PC-3 (cell line): ENCODE data around the gene ALG1. TPM values are rescaled to one million over a fixed set of nuclear protein-coding genes. Genes with fewer than 3 reads are reported as not detected.
"Not testable (repeated sequence)": the region's sequence is repeated elsewhere in the genome, so short reads cannot be mapped to it uniquely, and the experiment has no call there.

Experiments
- ATAC-seq: fragments of 200-7000 bp; cut with Tn5 transposase; 2 replicates; pipeline ENCODE4 v1.9.1; 2020; ENCODE audit warnings: mild to moderate bottlenecking, moderate library complexity
- BruUV-seq: library from RNA; stranded (reverse); fragments of 400-500 nt; replicated peaks from 2 replicates; lab custom pipeline; 2021; lab: Mats Ljungman, UMichigan
- CTCF ChIA-PET: fragments of 300-600 bp; sonication (Branson Sonifier 250); formaldehyde crosslinking; loops from one replicate; lab custom pipeline; 2022; ENCODE audit warnings: antibody characterized with exemption; lab: Charles Lee
- POLR2A ChIA-PET: fragments of 300-600 bp; sonication (Branson Sonifier 250); formaldehyde crosslinking; loops from one replicate; lab custom pipeline; 2022; ENCODE audit warnings: antibody characterized with exemption; ENCODE audit not compliant: unreplicated experiment; lab: Charles Lee
- DNase-seq: peaks from one replicate; pipeline ENCODE4 v3.0.0-alpha.2; 2015
- H2AFZ ChIP-seq: fragments of 300-600 bp; sonication (generic); 2 replicates; pipeline ENCODE4 v1.6.0; 2016; ENCODE audit warnings: antibody characterized with exemption, low read length
- H3F3A ChIP-seq: fragments of 300-600 bp; sonication (generic); one replicate; pipeline ENCODE4 v1.6.0; 2017; ENCODE audit warnings: antibody characterized with exemption, low read length, control low read depth, mild to moderate bottlenecking; ENCODE audit not compliant: unreplicated experiment
- H3K27ac ChIP-seq: fragments of 300-600 bp; sonication (generic); 2 replicates; pipeline ENCODE4 v1.5.1; 2016; ENCODE audit warnings: mild to moderate bottlenecking, low read length
- H3K27me3 ChIP-seq: fragments of 300-600 bp; sonication (generic); 2 replicates; pipeline ENCODE4 v1.6.1; 2016; ENCODE audit warnings: low read length, mixed read lengths
- H3K36me3 ChIP-seq: fragments of 300-600 bp; sonication (generic); 2 replicates; pipeline ENCODE4 v1.6.1; 2016; ENCODE audit warnings: low read depth, mixed run types, low read length, mixed read lengths
- H3K4me1 ChIP-seq: fragments of 300-600 bp; sonication (generic); 2 replicates; pipeline ENCODE4 v1.5.1; 2016; ENCODE audit warnings: low read length; ENCODE audit not compliant: insufficient read depth
- H3K4me2 ChIP-seq: fragments of 300-600 bp; sonication (generic); 2 replicates; pipeline ENCODE4 v1.6.0; 2016; ENCODE audit warnings: low read length
- H3K4me3 ChIP-seq: fragments of 300-600 bp; sonication (generic); 2 replicates; pipeline ENCODE4 v1.5.1; 2016; ENCODE audit warnings: mild to moderate bottlenecking, low read length, mixed read lengths
- H3K79me2 ChIP-seq: fragments of 300-600 bp; sonication (generic); 2 replicates; pipeline ENCODE4 v1.6.1; 2017; ENCODE audit warnings: low read length, mixed read lengths
- H3K9ac ChIP-seq: fragments of 300-600 bp; sonication (generic); 2 replicates; pipeline ENCODE4 v1.6.0; 2016; ENCODE audit warnings: mild to moderate bottlenecking, low read length
- H3K9me2 ChIP-seq: fragments of 300-600 bp; sonication (generic); replicated peaks from 2 replicates; pipeline ENCODE4 v1.6.1; 2016; ENCODE audit warnings: mixed run types, low read length, mixed read lengths
- H3K9me3 ChIP-seq: fragments of 300-600 bp; sonication (generic); 2 replicates; pipeline ENCODE4 v1.6.1; 2016; ENCODE audit warnings: low read length, mixed read lengths
- H4K20me1 ChIP-seq: fragments of 300-600 bp; sonication (generic); 2 replicates; pipeline ENCODE4 v1.6.1; 2016; ENCODE audit warnings: low read length, mixed read lengths
- CTCF ChIP-seq: fragments of 300-600 bp; sonication (generic); conservative IDR thresholded peaks from 2 replicates; pipeline ENCODE4 v1.5.1; 2017; ENCODE audit warnings: antibody characterized with exemption, low read depth, mild to moderate bottlenecking, low read length
- EZH2 ChIP-seq: fragments of 300-600 bp; sonication (generic); IDR thresholded peaks from one replicate; pipeline ENCODE4 v1.6.1; 2017; ENCODE audit warnings: antibody characterized with exemption, mild to moderate bottlenecking, low read length; ENCODE audit not compliant: unreplicated experiment
- EZH2phosphoT487 ChIP-seq: fragments of 300-600 bp; sonication (generic); IDR thresholded peaks from 2 replicates; pipeline ENCODE4 v1.6.1; 2018; ENCODE audit warnings: mild to moderate bottlenecking, antibody characterized with exemption, low read length, borderline replicate concordance
- intact Hi-C: fragments of 100-400 bp; cut with micrococcal nuclease; formaldehyde crosslinking; loops from 2 replicates; pipeline ENCODE4 v1.9.0; 2023
- total RNA-seq: library from RNA; depleted of rRNA; stranded (reverse); fragments of >200 nt; gene quantifications from 2 replicates; pipeline ENCODE4 v1.2.3, GENCODE V29; 2014

ALG1 gene
- total RNA-seq, 1 experiment from 2014 or later = 29.7 TPM

GRCh38 chr16:5044011-5044540 is 27.6 kb upstream of the ALG1 start:
- CTCF ChIA-PET = no interaction called here

GRCh38 chr16:5044581-5044980 is 27.1 kb upstream of the ALG1 start:
- H3F3A ChIP-seq, H3K4me1 ChIP-seq, H3K9ac ChIP-seq, H3K27ac ChIP-seq, ATAC-seq, intact Hi-C loops, H3K4me3 ChIP-seq, H3K27me3 ChIP-seq, H3K9me3 ChIP-seq, POLR2A ChIA-PET, H3K36me3 ChIP-seq, CTCF ChIA-PET, H3K9me2 ChIP-seq, H2AFZ ChIP-seq, DNase-seq, H3K4me2 ChIP-seq, H4K20me1 ChIP-seq, H3K79me2 ChIP-seq, BruUV-seq: not testable (repeated sequence)

More at GRCh38 chr16:5044011-5044540, 27.6 kb upstream of the ALG1 start:
- no peaks in the 10 kb centered on the region for H3F3A ChIP-seq
- no peaks in the 10 kb centered on the region for H4K20me1 ChIP-seq
- POLR2A ChIA-PET = no interaction called here
- no peaks in the 10 kb centered on the region for H3K9me3 ChIP-seq
- no peaks in the 10 kb centered on the region for H3K27me3 ChIP-seq
- BruUV-seq = no TSS peak
- DNase-seq = no peak
- H2AFZ ChIP-seq = no peak overlapping the region
- TF ChIP-seq EZH2phosphoT487 = no peak
- TF ChIP-seq EZH2 = no peak
- TF ChIP-seq CTCF = no peak
- intact Hi-C loops = no loop called here
- H3K27ac ChIP-seq = no peak overlapping the region
- no peak overlapping the region for H3K9ac ChIP-seq
- H3K79me2 ChIP-seq = no peaks in the 10 kb centered on the region
- H3K4me2 ChIP-seq = no peak overlapping the region
- no peak for ATAC-seq
- no peaks in the 10 kb centered on the region for H3K36me3 ChIP-seq
- H3K9me2 ChIP-seq = no peaks in the 10 kb centered on the region
- peaks cover 9% of the 10 kb centered on the region for H3K4me1 ChIP-seq
- no peak overlapping the region for H3K4me3 ChIP-seq

- Histone ChIP-seq H3K9me3 (no peaks in the 10 kb centered on the region), H3K4me2 (no peak overlapping the region), H3K27ac (no peak overlapping the region), H3K36me3 (no peaks in the 10 kb centered on the region), H3F3A (no peaks in the 10 kb centered on the region), H4K20me1 (no peaks in the 10 kb centered on the region), H3K4me1 (peaks cover 9% of the 10 kb centered on the region), H3K9me2 (no peaks in the 10 kb centered on the region), H3K9ac (no peak overlapping the region), H3K4me3 (no peak overlapping the region), H3K79me2 (no peaks in the 10 kb centered on the region), H2AFZ (no peak overlapping the region), H3K27me3 (no peaks in the 10 kb centered on the region)
- ATAC-seq (no peak), DNase-seq (no peak)
- intact Hi-C loops = no loop called here
- ChIA-PET POLR2A (no interaction called here), CTCF (no interaction called here)
- BruUV-seq = no TSS peak
- TF ChIP-seq EZH2 = no peak
- TF ChIP-seq EZH2phosphoT487 = no peak
- no peak for TF ChIP-seq CTCF
Observed at GRCh38 chr16:5045499-5046115, 26.0 kb upstream of the ALG1 start.
